Occipital lobe (tissue), 2 donors: ENCODE measurements around the gene TMEM203. TPM values are rescaled to one million over a fixed set of nuclear protein-coding genes. Genes with fewer than 3 reads are reported as not detected.

Experiments
- DNase-seq: peaks from one replicate; lab custom pipeline; 2025; lab: John Stamatoyannopoulos, UW
- total RNA-seq: library from RNA; depleted of rRNA; stranded (reverse); fragments of >200 nt; gene quantifications from one replicate; pipeline ENCODE4 v1.2.3, GENCODE V29; 2014

TMEM203 gene
- total RNA-seq, 1 donor from 2014 or later, result 42.9 TPM

DNA sequence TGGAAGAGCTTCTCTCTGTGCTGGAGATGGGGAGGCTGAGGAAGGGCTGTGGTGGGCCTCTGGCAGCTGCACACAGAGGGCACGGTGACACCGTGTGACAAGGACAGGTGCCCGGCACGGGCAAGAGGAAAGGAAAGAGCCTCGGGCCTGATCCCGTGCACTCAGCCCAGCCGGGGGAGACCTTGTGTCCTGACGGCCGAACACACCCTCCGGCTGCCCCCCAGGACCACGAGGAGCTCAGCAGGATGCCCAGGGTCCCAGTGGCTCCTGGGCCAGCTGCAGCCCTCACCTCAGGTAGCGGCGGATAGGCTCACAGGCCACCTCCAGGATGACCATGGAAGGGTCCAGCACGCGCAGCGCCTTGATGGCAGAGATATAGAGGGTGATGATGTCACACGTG lies 22.6 kb downstream of the TMEM203 start:
- DNase-seq, result no peak

DNA sequence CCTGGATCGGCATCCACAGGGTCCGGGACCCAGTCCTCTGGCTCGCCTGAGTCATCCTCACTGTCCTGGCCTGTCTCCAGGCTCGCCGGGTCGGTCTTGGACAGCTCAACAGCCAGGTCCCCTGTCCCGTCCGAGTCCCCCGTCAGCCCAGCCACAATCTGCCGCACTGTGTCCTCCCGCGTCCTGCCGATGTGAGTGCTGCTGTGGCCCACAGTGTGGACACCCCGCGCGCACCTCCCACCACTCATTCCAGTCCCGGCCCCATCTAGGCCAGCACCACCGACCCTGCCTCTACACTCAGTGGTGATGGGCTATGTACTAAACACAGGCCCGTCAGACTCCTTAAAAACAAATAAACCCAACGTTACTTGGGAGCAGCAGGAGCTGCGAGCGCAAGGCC lies 23.8 kb downstream of the TMEM203 start:
- DNase-seq, result no peak

DNA sequence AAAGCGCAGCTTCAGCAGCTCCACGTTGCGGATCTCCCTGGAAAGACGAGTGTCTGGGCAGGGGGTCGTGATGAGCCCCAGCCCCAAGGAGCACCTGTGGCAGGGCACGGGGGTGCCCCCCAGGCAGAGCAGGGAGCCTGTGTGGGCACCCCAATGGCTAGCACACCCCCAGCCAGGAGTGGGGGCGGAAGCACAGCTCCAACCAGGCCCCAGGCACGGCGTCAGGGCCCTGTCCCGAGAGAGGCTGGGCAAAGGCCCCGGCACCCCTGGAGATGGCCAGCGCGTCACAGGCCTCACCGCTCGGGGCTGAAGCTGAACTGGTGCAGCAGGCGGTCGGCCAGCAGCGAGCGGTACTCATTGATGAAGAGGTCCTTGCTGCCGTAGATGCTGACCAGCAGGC lies 25.0 kb downstream of the TMEM203 start:
- DNase-seq, result no peak

DNA sequence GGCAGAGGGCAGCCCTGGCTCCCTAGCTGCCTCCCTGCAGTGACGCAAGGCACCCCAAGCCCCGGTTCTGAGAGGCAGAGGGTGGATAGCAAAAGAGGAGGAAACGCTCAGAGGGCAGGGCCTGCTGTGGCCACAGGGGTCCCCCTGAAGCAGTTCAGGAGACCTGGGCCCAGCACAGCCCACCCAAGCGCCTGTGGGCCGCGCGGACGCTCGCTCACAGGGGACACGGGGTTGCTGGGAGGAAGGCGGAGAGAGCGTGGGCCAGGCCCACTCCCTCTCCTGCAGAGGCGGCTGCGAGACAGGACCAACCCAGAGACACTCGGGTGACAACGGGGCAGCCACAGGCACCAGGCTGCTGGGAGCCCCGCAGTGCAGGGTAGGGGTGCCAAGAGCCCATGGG lies 25.7 kb downstream of the TMEM203 start:
- DNase-seq, result no peak

DNA sequence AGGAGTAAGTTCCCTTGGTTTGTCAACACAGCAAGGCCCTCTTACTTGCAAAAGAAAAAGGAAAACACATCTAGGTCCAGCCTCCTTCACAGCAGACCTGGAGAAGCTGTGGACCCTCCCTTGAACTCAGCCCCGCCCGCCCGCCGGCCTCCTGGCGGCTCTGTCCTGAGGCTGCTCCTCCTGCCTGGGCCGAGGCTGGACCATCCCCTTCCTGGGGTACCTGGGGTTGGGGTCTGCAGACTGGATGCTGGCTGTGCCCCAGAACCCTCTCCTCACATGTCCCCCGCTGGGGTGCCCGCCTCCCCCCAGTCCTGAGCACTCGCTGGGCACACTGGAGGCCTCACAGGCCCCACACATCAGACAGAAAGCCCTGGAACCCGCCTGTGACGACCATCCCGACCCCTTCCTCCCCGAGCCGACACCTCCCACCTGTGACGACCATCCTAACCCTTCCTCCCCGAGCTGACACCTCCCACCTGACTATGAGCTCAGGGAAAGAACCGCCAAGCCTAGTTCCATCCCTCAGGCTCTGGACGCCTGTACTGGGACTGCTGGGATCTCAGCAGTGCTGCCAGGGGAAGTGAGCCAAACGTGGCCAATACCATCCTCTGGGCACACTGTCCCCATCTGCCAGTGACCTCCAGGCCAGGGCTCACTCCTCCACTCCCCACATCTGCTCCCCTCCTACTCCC lies 26.4 kb downstream of the TMEM203 start:
- no peak for DNase-seq

DNA sequence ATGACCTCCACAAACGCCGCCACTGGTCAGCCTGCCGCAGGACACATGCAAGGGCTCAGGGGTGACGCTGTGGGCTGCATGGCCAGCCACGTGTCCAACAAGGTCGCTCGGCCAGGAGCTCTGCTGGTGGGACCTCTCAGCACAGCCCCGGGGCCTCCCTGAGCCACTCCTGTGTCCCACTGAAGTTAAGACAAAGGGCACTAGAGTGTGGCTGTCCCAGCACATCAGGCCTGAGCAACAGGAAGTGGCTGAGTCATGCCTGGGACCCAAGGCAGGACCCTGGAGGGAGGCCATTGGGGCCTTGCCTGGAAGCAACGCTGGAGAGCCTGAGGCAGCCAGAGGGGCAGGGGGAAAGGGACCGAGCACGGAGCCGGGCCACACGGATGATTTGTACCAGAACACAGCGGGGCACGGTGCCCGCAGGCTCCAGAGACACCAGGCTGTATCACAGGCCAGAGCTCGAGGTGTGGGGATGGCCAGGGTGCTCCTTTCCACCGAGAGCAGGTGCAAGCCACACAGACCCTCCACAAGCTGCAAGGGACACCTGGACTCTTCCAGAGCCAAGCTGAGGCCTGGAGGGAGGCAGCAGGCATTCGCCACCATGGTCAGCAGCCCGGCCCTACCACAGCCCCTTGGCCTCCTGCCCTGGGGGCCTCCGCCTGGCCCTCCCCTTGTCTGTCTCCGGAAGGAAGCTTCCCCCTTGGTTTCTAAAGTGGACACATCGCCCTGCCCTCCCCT lies 27.1 kb downstream of the TMEM203 start:
- no peak for DNase-seq

DNA sequence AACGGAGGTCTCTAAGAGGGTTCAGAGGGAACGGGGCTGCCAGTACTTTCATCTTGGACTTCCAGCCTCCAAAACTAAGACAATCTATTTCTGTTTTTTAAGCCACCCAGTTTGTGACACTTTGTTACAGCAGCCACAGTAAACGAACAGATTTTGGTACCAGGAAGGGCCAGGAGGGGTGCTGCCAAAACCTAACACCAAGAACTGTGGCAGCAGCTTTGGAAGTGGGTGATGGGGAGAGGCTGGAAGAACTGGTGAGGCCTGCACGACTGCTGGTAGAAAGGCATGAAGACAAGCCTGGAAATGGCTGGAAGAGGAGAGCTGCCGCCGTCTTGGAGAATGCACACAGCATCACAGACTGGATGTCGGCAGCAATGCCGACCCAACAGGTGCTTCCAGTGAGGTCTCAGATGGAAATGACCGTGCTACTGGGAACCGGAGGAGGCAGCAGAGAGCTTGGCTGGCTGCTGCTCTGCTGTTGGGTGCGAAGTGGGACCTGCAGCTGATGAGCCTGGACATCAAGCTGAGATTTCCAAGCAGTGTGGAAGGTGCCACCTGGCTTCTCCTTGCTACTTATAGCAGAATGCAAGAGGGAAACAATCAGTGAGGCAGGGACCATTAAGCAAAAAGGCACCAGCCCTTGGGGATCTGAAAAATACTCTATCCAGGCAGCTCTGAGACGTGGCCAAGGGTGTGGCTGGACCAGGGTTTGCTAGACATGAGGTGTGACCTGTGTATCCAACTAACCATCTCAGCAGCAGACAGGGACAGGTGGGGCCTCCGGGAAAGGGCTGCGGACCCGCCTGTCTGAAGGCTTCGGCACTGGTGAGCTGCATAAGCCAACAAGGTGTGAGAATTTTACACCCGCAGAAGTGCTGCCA lies 28.9 kb downstream of the TMEM203 start:
- peak; percentile 22 for DNase-seq

DNA sequence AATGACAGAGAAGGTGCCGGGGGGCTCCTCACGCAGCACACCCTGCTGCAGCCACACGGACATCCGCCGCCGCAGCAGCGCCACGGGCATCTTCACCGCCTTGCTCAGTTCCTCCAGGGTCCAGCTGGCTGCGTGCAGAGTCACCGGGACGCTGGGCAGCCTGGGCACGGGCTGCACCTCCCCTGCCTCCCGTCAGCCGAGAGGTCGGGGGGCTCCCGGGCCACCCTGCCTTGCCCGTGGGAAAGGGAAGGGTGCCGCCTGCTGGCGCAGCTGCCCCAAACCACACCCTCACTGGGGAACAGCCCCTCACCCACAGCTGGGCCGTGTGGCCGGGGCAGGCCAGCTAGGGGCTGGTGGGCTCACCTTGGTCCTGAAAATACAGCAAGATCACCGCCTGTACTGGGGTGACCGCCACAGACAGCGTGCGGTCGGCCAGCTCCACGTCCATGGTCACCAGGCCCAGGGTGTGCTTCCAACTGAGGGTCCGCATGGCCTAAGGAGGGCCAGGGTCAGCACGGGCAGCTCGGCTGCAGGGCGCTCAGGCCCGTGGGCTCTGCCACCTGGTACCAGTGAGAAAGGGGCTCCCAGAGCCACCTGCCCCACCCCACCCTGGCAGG lies 30.0 kb downstream of the TMEM203 start:
- no peak for DNase-seq

DNA sequence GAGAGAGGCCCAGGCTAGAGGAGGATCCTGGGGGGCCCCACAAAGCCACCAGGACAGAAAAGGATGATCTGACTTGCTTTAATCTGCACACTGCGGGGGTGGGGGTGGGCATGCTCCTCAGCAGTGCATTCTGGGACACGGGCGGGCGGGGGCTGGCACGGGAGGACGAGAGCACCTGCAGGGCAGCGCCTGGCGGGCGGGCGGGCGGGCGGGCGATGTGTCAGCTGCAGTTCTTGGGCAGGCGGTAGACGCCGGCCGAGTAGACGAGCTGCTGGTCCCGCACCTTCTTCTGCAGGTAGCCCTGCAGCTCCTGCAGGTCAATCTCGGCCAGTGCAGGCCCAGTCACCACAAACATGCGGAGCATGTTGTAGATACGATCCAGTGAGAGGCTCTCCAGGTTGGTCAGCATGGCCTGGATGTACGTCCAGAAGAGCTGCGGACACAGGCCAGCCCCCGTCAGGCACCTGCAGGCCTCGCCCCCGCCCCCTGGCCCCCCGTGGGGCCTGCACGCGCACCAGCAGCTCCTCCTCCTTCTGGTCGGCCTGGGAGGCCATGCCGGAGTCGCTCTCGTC lies 30.6 kb downstream of the TMEM203 start:
- no peak for DNase-seq

DNA sequence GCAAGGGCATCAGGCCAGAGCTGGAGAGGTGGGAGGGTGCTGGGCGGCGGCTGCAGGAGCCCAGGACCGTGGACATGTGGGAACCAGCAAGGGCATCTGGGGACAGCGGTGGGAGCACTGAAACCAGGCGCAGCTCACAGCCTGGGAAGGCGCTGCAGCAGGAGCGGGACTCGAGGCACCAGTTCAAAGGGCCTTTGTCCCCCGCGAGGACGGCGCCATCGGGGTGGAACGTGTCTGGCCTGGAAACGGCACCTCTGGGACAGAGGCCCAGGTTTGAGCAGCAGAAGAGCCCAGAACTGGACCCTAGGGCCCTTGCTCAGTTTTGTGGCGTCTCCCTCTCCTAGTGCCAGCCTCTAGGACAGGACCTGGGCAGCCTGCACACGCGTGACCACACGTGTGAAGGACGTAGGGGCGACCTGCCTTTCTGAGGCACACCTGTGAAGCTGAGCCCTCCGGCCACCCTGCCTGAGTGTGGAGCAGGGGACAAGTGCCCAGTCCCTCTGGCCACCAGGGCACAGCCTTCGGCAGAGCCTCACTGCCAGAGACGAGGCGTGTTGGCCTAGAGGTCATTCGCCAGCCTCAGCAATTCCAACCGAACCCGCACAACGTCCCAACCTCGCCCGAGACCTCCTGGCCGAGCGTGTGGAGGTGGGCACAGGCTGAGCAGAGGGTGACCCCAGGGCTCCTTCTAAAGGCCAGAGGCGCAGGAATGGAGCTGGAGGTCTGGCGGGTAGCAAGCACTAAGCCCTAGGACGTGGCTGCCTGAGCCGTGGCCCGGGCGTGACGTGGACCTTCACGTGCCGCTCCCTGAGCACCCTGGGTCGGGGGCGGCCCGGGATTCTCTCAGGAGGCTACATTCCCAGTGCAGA lies 31.4 kb downstream of the TMEM203 start:
- no peak for DNase-seq

DNA sequence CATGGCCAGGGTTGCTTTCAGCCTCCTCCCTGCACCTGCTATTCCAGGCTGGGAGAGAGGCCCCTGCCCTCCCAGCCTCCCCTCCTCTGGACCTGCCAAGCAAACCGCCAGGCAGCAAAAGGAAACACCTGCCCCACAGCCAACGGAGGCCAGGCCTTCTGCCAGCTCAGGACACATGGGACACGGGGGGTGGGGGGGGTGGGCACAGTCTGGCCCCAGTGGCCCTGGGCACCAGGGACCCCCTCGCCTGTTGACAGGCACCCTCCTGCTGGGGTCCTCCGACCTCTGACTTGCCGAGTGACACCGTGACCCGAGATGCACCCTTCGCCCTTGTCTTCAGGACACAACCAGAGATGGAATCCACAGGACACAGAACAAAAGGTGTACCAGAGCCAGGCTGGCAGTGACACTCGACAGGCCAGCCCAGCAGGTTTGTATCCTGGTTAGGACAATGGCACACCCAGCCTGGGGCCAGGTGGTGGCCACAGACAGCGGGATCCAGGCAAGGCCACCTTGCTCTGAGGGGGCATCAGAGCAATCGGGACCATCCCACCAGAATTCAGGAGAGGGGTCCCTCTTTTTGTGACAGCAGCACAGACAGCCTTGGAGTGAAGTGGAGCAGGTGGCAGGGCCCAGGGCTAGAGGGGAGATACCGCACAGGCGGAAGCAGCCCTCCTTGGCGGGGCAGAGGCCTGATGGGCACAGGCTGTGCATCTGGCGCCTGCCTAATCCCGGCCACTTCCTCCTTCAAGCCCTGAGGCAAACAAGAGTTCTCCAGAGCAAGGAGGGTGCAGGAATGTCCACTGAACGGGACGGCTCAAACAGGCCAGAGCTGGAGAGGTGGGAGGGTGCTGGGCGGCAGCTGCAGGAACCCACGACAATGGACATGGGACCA lies 32.3 kb downstream of the TMEM203 start:
- no peak for DNase-seq

DNA sequence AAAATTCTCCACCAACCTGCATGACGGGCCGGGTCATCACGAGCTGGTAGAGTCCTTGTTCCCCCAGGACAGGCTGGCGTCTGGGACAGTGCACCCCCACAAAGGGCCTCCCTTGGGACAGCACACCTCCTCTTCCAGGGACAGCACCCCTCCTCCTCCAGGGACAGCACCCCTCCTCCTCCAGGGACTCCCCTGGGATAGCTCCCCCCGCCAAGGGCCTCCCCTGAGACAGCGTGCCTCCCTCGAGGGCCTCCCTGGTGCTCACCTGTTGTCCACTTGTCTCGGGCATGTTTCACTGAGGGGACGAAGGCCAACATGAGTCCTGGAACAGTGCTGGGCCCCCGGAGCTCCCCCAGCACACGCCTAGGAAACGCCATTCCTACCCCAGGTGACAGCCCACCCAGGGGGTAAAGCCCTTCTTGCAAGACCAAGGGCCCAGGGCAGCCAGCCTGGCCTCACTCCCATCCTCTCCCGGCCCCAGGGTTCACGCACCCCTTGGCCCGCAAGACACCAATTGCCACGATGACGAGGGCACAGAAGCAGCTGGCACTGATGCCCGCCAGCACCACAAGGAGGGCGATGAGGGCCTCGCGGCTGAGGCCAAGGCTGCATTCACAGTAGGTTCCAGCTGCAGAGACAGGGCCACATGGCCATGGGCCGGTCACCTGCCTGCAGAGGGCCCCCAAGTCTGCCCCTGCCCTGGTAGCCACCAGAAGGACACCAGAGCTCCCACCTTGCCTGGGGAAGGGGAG lies 34.1 kb downstream of the TMEM203 start:
- DNase-seq, result no peak

DNA sequence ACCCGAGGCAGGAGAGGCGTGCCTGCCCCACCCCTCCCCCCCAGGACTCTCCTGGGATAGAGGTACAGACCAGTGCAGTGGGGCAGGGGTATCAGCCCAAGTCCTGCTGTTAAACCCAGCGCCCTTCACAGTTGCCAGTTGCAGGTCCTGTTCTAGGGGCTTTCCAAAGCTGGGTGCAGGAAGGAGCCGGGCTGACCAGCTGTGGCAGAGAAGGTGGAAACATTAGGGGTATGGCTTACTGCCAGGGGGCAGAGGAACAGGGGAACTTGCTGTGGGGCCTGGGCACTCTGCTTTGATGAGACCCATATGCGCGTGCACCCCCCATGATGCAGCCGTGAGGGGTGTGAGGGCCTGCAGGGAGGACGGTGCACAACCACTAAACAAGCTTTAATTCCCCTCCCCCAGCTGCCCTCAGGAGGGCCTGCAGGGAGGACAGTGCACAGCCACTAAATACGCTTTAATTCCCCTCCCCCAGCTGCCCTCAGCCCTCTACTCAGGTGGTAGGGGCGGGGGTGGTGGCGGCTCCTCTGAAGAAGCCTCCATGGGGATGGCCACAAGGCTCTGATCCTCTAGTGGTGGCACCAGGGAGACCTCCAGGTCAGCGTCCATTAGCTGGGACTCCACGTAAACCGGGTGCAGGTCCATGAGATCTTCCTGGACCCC lies 34.8 kb downstream of the TMEM203 start:
- no peak for DNase-seq

DNA sequence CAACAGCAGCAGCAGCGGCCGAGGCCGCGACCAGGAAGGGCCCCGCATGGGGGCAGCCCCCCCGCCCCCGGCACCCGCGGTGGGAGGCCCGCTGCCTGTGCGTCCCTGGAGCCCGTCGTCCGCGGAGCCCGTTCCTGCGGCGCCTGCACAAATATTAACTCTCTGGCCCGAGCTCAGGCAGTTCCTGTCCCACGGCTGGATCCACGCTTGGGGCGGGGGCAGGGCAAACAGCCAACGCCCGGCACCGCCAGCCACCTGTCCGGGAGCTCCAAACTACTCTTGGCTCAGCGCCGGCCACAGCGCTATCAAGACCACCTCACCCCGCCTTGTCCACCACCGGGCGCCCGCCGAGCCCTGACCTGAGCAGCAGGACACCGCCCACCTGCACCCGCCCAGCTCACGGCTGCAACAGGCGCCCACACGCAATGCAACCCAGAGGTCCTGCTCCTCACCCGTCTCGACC lies 35.5 kb downstream of the TMEM203 start, which contains the start of gene LRRC26:
TSS of gene LRRC26 (minus strand) at position 156 of the 463 bp plus-strand sequence. CDS start at position 48, 108 bp downstream.
- DNase-seq, result no peak

DNA sequence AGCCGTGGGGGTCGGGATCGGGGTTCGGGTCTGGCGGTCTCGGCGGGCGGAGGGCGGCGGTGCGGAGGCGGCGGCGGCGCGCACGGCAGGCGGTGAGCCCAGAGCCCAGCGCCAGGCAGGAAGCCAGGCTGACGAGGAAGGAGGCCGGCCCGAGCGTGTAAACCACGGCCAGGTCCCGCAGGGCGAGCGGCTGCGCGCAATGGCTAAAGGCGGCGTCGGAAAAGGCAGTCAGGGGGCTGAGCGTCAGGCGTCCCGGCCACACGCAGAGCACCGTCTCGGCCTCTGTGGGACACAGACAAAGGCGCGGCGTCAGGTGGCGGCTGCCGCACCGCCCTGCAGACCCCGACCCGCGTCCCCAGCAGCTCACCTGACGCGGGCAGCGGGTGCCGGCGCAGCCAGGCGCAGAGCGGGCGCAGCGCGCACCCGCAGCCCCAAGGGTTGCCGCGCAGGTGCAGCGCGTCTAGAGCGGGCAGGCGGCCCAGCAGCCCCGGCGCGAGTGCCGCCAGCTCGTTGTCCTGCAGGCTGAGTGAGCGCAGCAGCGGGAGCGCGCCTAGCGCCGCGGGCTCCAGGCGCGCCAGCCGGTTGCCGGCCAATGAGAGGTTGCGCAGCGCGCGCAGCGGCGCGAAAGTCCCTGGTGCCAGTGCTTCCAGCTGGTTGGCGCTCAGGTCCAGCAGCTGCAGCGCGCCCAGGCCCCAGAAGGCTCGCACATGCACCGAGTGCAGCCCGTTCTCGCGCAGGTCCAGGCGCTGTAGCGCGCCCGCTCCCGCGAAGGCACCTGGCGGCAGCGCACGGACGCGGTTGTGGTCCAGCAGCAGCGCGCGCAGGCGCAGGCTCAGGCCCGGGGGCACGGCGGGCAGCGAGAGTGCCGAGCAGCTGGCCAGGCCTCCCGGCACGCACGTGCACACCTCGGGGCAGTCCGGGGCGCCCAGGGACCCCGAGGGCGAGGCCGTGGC lies 36.3 kb downstream of the TMEM203 start:
- peak; percentile 54 for DNase-seq

DNA sequence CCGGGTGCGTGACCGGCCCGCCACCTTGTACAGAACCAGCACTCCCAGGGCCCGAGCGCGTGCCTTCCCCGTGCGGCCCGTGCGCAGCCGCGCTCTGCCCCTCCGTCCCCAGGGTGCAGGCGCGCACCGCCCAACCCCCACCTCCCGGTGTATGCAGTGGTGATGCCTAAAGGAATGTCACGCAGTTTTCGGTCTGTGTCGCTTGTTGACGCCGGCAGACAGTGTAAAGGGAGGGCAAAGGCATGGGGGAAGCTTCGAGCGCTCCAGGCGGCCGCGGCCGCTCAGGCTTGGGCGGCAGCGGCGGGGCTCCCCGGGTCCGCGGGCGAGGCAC lies 36.9 kb downstream of the TMEM203 start:
- no peak for DNase-seq
